SU-DHL-6 (cell line): Measurements from ENCODE around the gene BDH2.

Experiments
- H2AFZ ChIP-seq: fragments of 200-600 bp; sonication (generic); 2 replicates; pipeline ENCODE4 v1.6.1; 2014; ENCODE audit warnings: low read depth, mild to moderate bottlenecking, moderate library complexity, mixed read lengths, antibody characterized with exemption, low read length; ENCODE audit not compliant: severe bottlenecking
- H3F3A ChIP-seq: fragments of 200-600 bp; shearing (Covaris generic); 2 replicates; pipeline ENCODE4 v1.6.0; 2016; ENCODE audit warnings: antibody characterized with exemption, mild to moderate bottlenecking; ENCODE audit not compliant: insufficient read depth
- H3K27ac ChIP-seq: fragments of 200-600 bp; sonication (generic); 2 replicates; pipeline ENCODE4 v1.5.1; 2016; ENCODE audit warnings: low read depth, mild to moderate bottlenecking, low read length, moderate library complexity, mixed read lengths
- H3K27me3 ChIP-seq: fragments of 200-600 bp; sonication (generic), shearing (Covaris generic); 2 replicates; pipeline ENCODE4 v1.6.0; 2014; ENCODE audit warnings: mild to moderate bottlenecking, low read length
- H3K36me3 ChIP-seq: fragments of 200-600 bp; sonication (generic); 2 replicates; pipeline ENCODE4 v1.6.1; 2014; ENCODE audit warnings: mild to moderate bottlenecking, low read length, mixed read lengths
- H3K4me2 ChIP-seq: fragments of 300-600, 200-600 bp; shearing (Covaris generic), sonication (generic); 2 replicates; pipeline ENCODE4 v1.6.0; 2014; ENCODE audit warnings: low read length, low read depth, mild to moderate bottlenecking; ENCODE audit not compliant: poor library complexity, severe bottlenecking
- H3K4me3 ChIP-seq: fragments of 200-600 bp; sonication (generic); 2 replicates; pipeline ENCODE4 v1.5.1; 2014; ENCODE audit warnings: antibody characterized with exemption, low read length, mild to moderate bottlenecking, mixed read lengths; ENCODE audit not compliant: insufficient read depth, poor library complexity, severe bottlenecking
- H3K79me2 ChIP-seq: fragments of 200-600 bp; sonication (generic); 2 replicates; pipeline ENCODE4 v1.6.1; 2014; ENCODE audit warnings: mild to moderate bottlenecking, low read length, moderate library complexity; ENCODE audit not compliant: insufficient read depth
- H3K9ac ChIP-seq: fragments of 200-600 bp; sonication (generic); 2 replicates; pipeline ENCODE4 v1.7.0; 2014; ENCODE audit warnings: mild to moderate bottlenecking, low read length
- H3K9me2 ChIP-seq: fragments of 200-600 bp; sonication (generic); replicated peaks from 2 replicates; pipeline ENCODE4 v1.6.1; 2014; ENCODE audit warnings: low read length; ENCODE audit not compliant: insufficient read depth
- H3K9me3 ChIP-seq: fragments of 200-600 bp; sonication (generic); 2 replicates; pipeline ENCODE4 v1.6.1; 2014; ENCODE audit warnings: low read length, mixed read lengths; ENCODE audit not compliant: insufficient read depth
- H4K20me1 ChIP-seq: fragments of 200-600 bp; sonication (generic); 2 replicates; pipeline ENCODE4 v1.6.1; 2014; ENCODE audit warnings: low read depth, mild to moderate bottlenecking, antibody characterized with exemption, low read length, moderate library complexity, mixed read lengths
- EZH2phosphoT487 ChIP-seq: fragments of 200-600 bp; sonication (generic), shearing (Covaris generic); conservative IDR thresholded peaks from 2 replicates; pipeline ENCODE4 v1.6.1; 2018; ENCODE audit warnings: mild to moderate bottlenecking, antibody characterized with exemption, low read length, moderate library complexity, mixed read lengths
- TF ChIP-seq, protein P1 (sequence below): fragments of 200-600 bp; sonication (generic); IDR thresholded peaks from one replicate; pipeline ENCODE4 v1.5.1; 2017; ENCODE audit warnings: antibody characterized with exemption, mild to moderate bottlenecking, low read length, moderate library complexity; ENCODE audit not compliant: insufficient read depth, poor library complexity, severe bottlenecking

BDH2 gene

DNA sequence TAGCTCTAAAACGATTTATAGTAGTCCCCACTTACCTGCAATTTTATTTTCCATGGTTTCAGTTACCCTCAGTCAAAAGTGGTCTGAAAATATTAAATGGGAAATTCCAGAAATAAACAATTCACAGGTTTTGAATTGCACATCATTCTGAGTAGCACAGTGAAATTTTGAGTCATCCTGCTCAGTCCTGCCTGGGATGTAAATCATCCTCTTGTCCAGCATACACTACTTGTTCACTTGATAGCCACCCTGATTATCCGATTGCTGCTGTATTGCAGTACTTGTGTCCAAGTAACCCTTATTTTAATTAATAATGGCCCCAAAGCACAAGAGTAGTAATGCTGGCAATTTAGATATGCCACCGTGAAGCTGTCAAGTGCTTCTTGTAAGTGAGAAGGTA lies 23.5 kb upstream of the BDH2 start:
- no peak for TF ChIP-seq EZH2phosphoT487
- TF ChIP-seq, protein P1, sequence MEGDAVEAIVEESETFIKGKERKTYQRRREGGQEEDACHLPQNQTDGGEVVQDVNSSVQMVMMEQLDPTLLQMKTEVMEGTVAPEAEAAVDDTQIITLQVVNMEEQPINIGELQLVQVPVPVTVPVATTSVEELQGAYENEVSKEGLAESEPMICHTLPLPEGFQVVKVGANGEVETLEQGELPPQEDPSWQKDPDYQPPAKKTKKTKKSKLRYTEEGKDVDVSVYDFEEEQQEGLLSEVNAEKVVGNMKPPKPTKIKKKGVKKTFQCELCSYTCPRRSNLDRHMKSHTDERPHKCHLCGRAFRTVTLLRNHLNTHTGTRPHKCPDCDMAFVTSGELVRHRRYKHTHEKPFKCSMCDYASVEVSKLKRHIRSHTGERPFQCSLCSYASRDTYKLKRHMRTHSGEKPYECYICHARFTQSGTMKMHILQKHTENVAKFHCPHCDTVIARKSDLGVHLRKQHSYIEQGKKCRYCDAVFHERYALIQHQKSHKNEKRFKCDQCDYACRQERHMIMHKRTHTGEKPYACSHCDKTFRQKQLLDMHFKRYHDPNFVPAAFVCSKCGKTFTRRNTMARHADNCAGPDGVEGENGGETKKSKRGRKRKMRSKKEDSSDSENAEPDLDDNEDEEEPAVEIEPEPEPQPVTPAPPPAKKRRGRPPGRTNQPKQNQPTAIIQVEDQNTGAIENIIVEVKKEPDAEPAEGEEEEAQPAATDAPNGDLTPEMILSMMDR: no peak
- H3F3A ChIP-seq: no peaks in the 10 kb centered on the region

GRCh38 chr4:103118166-103118565 lies 18.5 kb upstream of the BDH2 start:
- TF ChIP-seq, protein P1: no peak
- TF ChIP-seq EZH2phosphoT487: no peak
- H3K36me3 ChIP-seq: peaks cover 14% of the 10 kb centered on the region; the same call in 1 of the 2 replicates

More for the DNA sequence above, 23.5 kb upstream of the BDH2 start:
- no peak overlapping the region for H3K4me3 ChIP-seq
- no peak overlapping the region for H3K27ac ChIP-seq
- no peaks in the 10 kb centered on the region for H3K27me3 ChIP-seq
- peaks cover 8% of the 10 kb centered on the region; the same call in 1 of the 2 replicates for H3K36me3 ChIP-seq
- H3K9me3 ChIP-seq: no peaks in the 10 kb centered on the region
- H3K9me2 ChIP-seq: no peaks in the 10 kb centered on the region
- H3K4me2 ChIP-seq: no peak overlapping the region
- H3K9ac ChIP-seq: no peak overlapping the region
- H2AFZ ChIP-seq: no peak overlapping the region
- no peaks in the 10 kb centered on the region for H3K79me2 ChIP-seq
- no peaks in the 10 kb centered on the region for H4K20me1 ChIP-seq

DNA sequence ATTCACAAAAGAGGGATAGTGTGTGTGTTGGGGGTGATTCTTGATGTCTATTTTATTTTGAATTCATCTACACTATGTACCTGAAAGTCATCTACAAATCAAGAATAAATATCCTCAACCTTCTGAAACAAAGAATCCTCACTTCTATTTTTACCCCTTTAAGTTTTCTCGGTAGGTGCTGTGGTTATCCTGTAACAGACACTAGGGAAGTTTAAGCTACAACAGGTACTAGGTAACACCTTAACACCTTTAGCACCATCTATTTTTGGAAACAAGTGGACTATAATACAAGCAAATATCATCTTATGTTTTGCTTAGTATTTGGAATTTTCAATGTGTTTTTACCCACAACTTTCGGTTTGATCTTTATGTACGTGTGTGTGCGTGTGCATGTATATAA lies 12.0 kb upstream of the BDH2 start:
- H3F3A ChIP-seq: no peaks in the 10 kb centered on the region
- H3K4me3 ChIP-seq: no peak overlapping the region
- H3K9me3 ChIP-seq: no peaks in the 10 kb centered on the region
- TF ChIP-seq EZH2phosphoT487: no peak
- TF ChIP-seq, protein P1: no peak
- no peaks in the 10 kb centered on the region for H3K27me3 ChIP-seq
- H3K9me2 ChIP-seq: no peaks in the 10 kb centered on the region
- H4K20me1 ChIP-seq: no peaks in the 10 kb centered on the region
- H2AFZ ChIP-seq: no peak overlapping the region
- H3K4me2 ChIP-seq: no peak overlapping the region
- no peak overlapping the region for H3K27ac ChIP-seq
- H3K79me2 ChIP-seq: no peaks in the 10 kb centered on the region
- H3K36me3 ChIP-seq: peaks cover 10% of the 10 kb centered on the region; the same call in 1 of the 2 replicates
- no peak overlapping the region for H3K9ac ChIP-seq

More at GRCh38 chr4:103118166-103118565, 18.5 kb upstream of the BDH2 start:
- H3K27me3 ChIP-seq: no peaks in the 10 kb centered on the region
- no peaks in the 10 kb centered on the region for H3K9me3 ChIP-seq
- no peak overlapping the region for H3K4me3 ChIP-seq
- H3K79me2 ChIP-seq: no peaks in the 10 kb centered on the region
- H3K4me2 ChIP-seq: no peak overlapping the region
- H4K20me1 ChIP-seq: no peaks in the 10 kb centered on the region
- H3K9ac ChIP-seq: no peak overlapping the region
- no peaks in the 10 kb centered on the region for H3F3A ChIP-seq
- H2AFZ ChIP-seq: no peak overlapping the region
- no peak overlapping the region for H3K27ac ChIP-seq
- H3K9me2 ChIP-seq: no peaks in the 10 kb centered on the region
